LNCaP clone FGC (cell line): ENCODE measurements around the gene CEP72.

Experiments
- DNase-seq: peaks from one replicate; pipeline ENCODE4 v3.0.0-alpha.2; 2011; ENCODE audit warnings: low read depth
- H3K4me3 ChIP-seq: 2 replicates; pipeline ENCODE4 v1.5.1; 2011; ENCODE audit warnings: mild to moderate bottlenecking, low read depth, low read length, control low read depth
- TF ChIP-seq, protein P1 (sequence below): IDR thresholded peaks from 2 replicates; pipeline ENCODE4 v1.5.1; 2012; ENCODE audit warnings: mild to moderate bottlenecking; ENCODE audit not compliant: control insufficient read depth, insufficient read depth; ENCODE audit errors: extremely low read depth

The CEP72 gene

DNA sequence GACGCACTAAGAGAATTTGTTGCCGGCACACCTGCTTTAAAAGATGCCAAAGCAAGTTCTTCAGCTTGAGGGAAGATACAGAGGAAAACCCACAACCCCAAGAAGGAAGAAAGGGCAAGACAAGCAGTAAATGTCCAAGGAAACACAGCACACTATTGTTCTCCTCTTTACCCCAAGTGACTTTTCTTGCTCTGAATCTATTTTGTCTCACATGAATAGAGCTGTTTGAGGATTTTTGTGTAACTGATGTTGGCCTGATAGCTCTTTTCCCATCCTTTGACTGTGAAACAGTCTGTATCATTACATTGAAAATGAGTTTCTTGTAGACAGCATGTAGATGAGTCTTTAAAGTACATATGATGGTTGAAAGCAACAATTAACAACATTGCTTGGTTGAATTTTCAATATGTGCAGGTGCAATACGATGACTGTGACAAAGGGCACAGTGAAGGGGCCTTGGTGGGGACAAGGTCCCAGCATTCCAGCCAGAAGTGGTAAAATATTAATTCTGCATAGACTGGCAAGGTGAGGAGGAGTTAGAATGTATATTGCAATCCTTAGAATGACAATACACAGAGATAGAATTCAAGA is 16.8 kb upstream of the CEP72 start:
- DNase-seq, result no peak
- H3K4me3 ChIP-seq, result no peak overlapping the region
- TF ChIP-seq, protein P1, sequence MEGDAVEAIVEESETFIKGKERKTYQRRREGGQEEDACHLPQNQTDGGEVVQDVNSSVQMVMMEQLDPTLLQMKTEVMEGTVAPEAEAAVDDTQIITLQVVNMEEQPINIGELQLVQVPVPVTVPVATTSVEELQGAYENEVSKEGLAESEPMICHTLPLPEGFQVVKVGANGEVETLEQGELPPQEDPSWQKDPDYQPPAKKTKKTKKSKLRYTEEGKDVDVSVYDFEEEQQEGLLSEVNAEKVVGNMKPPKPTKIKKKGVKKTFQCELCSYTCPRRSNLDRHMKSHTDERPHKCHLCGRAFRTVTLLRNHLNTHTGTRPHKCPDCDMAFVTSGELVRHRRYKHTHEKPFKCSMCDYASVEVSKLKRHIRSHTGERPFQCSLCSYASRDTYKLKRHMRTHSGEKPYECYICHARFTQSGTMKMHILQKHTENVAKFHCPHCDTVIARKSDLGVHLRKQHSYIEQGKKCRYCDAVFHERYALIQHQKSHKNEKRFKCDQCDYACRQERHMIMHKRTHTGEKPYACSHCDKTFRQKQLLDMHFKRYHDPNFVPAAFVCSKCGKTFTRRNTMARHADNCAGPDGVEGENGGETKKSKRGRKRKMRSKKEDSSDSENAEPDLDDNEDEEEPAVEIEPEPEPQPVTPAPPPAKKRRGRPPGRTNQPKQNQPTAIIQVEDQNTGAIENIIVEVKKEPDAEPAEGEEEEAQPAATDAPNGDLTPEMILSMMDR, result no peak

DNA sequence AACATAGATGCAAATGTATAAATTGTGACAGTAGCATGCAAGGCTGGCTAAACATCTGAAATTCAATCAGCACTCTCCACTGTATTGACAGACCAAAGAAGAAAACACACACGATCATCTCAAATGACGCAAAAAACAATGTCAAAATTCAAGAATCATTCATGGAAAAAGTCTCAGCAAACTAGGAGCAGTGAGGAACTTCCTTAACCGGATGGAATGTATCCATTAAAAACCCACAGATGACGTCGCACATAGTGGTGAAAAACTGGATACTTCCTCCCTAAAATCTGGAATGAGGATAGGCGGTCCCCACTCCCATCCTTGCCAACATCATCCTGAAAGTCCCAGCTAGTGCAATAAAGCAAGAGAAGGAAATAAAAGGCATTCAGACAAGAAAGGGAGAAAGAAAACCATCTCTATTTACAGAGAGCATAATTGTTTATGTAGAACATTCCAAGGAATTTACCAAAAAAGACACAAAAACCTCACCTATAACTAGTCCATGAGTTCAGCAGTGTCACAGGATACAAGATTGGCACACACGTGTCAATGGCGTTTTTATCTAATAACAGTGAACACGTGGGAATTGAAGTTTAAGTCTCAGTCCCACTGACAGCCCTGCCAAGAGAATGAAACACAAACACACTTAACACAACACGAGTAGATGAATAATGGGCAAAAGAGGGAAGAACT is 14.1 kb upstream of the CEP72 start:
- no peak overlapping the region for H3K4me3 ChIP-seq
- no peak for DNase-seq
- TF ChIP-seq, protein P1, result no peak

DNA sequence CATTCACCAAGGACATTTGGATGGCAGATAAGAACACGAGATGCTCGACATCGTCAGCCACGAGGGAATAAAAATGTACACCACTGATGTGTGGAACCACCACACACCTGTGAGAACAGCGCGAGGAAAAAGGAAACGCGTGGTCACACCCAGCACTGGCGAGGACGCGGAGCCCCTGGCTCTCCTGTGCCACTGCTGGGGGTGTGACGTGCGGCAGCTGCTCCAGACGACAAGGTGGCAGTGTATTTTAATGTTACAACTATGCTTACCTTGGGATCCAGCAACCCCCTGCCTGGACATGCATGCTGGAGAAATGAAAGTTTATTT is 13.6 kb upstream of the CEP72 start:
- no peak overlapping the region for H3K4me3 ChIP-seq
- DNase-seq, result no peak
- TF ChIP-seq, protein P1, result no peak

DNA sequence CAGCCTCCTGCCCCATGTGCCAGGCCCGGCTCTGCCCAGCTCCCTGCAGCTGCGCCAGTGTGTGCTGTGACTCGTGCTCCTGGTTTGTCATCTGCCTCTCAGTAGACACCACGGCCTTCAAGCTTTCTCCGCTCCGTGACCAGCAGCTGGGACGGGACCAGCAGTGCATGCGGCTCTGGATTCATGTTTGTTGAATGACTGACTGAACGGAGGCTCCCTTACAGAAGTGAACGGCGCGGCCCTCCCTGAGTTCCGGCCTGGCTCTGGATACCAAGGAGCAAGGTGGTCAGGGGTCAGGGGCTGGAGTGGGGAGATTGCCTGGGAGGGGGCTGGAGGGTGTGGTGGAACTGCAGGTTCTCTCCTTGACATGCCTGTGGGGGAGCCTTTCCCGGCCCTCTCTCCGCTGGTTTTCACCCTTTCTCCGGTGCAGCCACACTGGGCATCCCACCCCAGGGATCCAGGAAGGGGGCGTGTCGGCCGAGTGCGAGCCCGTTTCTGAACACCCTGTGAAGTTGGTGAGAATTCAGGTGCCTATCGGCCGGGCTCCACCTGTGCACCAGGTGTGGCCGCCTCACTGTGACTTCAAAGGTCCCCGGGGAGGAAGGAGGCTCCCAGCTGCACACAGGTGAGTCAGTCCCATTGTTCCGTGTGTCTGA is 11.1 kb upstream of the CEP72 start:
- no peak for DNase-seq
- H3K4me3 ChIP-seq, result no peak overlapping the region
- TF ChIP-seq, protein P1, result no peak

DNA sequence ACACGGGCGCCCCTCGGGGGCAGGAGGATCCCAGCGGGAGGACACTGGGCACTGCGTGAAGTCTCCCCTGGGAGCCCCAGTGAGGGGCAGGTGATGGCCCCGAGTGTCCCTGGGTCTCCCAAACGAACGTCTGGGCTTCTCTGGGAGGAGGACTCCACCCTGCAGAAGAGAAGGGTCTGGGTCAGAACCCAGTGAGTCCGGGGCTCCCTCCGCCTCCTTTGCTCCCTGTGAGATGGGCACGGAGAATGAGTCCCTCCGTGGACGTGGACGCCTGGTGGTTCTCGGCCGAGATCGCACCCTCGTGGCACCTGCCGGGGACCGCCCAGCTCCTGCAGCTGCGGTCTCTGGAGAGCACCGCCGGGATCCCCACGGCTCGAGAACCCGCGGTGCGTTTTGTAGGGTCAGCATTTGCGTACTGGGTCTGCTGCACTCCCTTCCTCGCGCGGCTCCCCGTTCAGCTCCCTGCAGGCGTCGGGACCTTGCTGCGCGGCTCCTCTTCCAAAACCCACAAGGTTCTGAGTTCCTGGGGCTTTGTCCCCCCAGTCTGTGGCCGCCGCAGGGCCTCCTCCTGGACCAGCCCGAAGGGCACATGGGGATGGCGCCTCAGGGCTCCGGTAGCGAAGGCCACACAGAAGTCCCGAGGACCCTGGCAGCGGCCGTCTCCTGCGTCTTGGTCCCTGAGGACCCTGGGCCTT is 10.2 kb upstream of the CEP72 start:
- H3K4me3 ChIP-seq, result no peak overlapping the region
- TF ChIP-seq, protein P1, result no peak
- no peak for DNase-seq

DNA sequence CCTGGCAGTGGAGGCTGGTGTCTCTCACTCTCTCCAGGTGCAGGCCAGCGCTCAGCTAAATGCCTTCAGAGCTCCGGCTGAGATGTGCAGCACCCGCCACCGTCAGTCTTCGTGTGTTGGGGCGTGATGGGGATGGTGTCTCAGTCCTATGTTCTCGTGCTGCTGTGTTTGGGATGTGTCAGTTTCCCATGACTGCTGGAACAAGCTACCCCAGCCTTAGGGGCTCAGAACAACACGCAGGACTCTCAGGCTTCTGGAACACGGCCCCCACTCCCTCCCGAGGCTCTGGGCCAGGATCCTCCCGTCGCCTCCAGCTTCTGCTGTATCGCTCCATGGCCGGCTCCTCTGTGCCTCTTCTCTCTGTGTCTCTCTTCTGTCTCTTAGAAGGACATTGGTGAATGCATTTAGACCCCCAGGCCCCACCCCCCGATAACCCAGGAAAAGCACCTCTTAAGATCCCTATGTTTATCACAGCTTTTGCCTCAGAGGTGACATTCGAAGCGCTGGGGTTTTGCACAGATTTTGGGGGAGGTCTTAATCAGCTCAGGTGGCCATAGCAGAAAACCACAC is 9.6 kb upstream of the CEP72 start:
- TF ChIP-seq, protein P1, result no peak
- H3K4me3 ChIP-seq, result no peak overlapping the region
- no peak for DNase-seq
